Stomach smooth muscle (tissue), 2 donors: Measurements from ENCODE around the gene SCRT2.
"Not testable (repeated sequence)": the region's sequence is repeated elsewhere in the genome, so short reads cannot be mapped to it uniquely, and the experiment has no call there.

Experiments used
- H3K27ac ChIP-seq: one replicate; pipeline ENCODE4 v1.7.0; 2013; ENCODE audit warnings: mild to moderate bottlenecking, low read length, inconsistent platforms
- H3K27me3 ChIP-seq, 2 donors: one replicate each; pipeline ENCODE4 v1.7.0; 2013; ENCODE audit warnings: low read length in 2 of 2; ENCODE audit not compliant: insufficient read depth in 2 of 2, control insufficient read depth in 1 of 2
- H3K36me3 ChIP-seq, 2 donors: one replicate each; pipeline ENCODE4 v1.7.0; 2013; ENCODE audit warnings: low read length in 2 of 2; ENCODE audit not compliant: control insufficient read depth in 2 of 2, insufficient read depth in 2 of 2
- H3K4me1 ChIP-seq: one replicate; pipeline ENCODE4 v1.7.0; 2013; ENCODE audit warnings: low read length; ENCODE audit not compliant: control insufficient read depth, insufficient read depth
- H3K4me3 ChIP-seq, 2 donors: one replicate each; pipeline ENCODE4 v1.7.0; 2013; ENCODE audit warnings: low read length in 2 of 2
- H3K9ac ChIP-seq, 2 donors: one replicate each; pipeline ENCODE4 v1.7.0; 2013; ENCODE audit warnings: low read length in 2 of 2, mild to moderate bottlenecking in 1 of 2
- H3K9me3 ChIP-seq, 2 donors: one replicate each; pipeline ENCODE4 v1.7.0; 2013; ENCODE audit warnings: low read length in 2 of 2; ENCODE audit not compliant: control insufficient read depth in 2 of 2
- donor health status: healthy.
- donor health status: Pancreatic carcinoma.

Gene SCRT2

DNA sequence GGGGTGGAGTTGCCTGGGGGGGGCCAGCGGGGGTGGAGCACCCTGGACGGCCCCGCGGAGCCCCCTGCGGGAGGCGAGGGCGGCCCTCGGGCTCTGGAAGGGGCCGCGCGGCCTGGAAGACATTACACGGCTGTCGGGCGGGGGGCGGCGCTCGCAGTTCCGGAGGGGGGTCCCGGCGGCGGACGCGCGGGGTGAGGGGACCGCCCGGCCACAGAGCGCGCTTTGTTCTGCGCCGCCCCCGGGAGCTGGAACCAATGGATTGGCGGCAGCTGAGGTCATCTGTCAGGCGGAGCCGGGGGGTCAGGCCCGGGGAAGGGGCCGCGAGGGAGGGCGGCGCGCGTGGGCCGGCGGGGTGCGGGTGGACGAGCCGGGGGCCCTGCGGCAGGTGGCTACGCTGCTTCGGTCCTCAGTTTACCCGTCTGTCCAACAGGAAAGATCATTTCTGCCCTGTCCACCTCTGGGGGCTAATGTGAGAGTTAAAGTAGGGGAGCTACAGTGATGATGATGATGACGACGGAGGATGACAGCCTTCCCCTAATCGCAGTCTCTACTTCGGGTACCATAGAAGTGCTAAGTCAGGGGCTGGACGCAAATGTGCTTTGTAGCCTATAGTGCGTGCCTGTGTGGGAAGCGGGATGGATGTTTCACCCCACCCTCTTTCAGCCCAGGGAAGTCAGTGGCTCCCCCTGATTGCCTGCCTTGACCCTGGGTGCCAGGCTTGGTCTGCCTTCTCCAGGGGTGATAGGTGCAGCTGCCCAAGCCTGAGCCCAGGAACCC, 33.0 kb downstream of the SCRT2 start:
- no peak overlapping the region for H3K9ac ChIP-seq

GRCh38 chr20:642013-642397, 33.6 kb downstream of the SCRT2 start:
- not testable (repeated sequence) for H3K36me3 ChIP-seq, H3K9ac ChIP-seq, H3K4me3 ChIP-seq, H3K27ac ChIP-seq, H3K27me3 ChIP-seq, H3K9me3 ChIP-seq
- H3K4me1 ChIP-seq, result peaks cover 11% of the 10 kb centered on the region

More for the DNA sequence above, 33.0 kb downstream of the SCRT2 start:
- Histone ChIP-seq H3K27ac (no peak overlapping the region), H3K36me3 (peaks cover 7 to 8% of the 10 kb centered on the region in 2 donors), H3K9me3 (no peaks in the 10 kb centered on the region), H3K4me1 (peaks cover 11% of the 10 kb centered on the region), H3K27me3 (peaks cover 4 to 8% of the 10 kb centered on the region in 2 donors), H3K4me3 (peak overlapping the region in 1 of 2 donors; percentile 55)

DNA sequence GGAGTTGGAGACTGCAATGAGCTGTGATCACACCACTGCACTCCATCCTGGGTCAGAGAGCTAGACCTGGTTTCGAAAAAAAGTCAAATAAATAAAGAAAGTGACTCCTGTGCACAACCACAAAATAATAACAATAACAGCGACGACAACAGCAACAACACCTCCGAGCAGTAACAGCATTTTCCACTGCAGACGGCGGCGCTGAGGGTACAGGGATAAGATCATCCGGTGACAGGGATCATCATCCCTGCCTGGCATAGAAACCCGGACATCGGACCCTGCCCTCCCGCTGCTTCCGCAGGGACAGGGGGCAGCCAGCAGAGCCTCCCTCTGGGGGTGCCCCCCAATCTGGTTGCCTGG, 34.1 kb downstream of the SCRT2 start:
- Histone ChIP-seq H3K9ac (no peak overlapping the region), H3K36me3 (no peaks in the 10 kb centered on the region), H3K27ac (no peak overlapping the region), H3K4me3 (no peak overlapping the region), H3K27me3 (peaks cover 5 to 8% of the 10 kb centered on the region in 2 donors), H3K9me3 (no peaks in the 10 kb centered on the region), H3K4me1 (peaks cover 11% of the 10 kb centered on the region)

DNA sequence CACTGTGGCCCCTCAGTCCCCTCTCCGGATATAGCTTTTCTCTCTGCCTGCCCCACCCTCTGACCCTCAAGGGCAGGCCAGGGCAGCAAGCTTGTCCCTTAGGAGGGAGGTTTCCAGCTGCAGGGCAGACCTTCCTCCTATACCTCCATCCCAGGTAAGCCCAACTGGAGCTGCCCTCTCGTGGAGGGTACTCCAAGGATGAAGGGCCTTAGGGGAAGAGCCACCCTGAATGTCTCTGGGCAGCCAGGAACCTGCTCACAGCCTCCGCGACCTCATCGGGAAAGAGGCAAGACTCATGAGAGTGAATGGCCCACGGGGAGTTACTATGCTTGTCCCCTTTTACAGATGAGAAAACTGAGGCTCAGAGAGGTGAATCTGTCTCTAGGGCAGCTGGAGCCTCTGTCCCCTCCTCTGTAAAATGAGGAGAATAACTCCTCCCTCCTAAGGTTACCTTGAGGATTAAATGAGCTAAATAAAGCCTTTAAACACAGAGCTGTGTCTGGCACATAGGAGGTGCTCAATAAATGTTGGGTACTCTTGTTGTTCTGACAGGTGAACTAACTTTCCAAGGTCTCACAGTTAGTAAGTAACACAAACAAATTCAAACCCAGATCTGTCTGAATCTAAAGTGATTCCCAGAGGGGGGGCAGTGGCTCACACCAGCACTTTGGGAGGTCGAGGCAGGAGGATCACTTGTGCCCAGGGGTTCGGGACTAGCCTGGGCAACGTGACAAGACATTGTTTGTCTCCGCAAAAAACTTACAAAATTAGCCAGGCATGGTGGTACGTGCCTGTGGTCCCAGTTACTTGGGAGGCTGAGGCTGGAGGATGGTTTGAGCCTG, 34.7 kb downstream of the SCRT2 start:
- Histone ChIP-seq H3K36me3 (no peaks in the 10 kb centered on the region), H3K27ac (no peak overlapping the region), H3K4me1 (peaks cover 11% of the 10 kb centered on the region), H3K4me3 (no peak overlapping the region), H3K27me3 (peaks cover 6 to 8% of the 10 kb centered on the region in 2 donors), H3K9ac (no peak overlapping the region), H3K9me3 (no peaks in the 10 kb centered on the region)

DNA sequence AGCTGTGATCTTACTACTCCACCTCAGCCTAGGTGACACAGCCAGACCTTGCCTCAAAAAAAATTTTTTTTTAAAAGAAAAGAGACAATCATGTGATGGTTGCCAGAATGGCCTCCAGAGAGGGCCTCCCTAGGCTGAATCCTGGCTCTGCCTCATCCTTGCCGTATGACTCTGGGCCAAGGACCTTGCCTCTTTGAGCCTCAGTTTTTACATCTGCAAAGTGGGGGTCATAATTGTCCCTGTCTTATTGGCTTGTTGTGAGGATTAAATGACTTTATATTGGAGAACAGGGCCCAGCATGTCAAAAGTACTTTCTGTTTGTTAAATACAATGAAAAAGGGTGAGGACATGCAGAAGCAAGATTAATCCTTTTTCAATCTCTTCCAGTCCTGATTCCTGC, 37.0 kb downstream of the SCRT2 start:
- Histone ChIP-seq H3K4me3 (no peak overlapping the region), H3K27me3 (peaks cover 12 to 20% of the 10 kb centered on the region in 2 donors), H3K36me3 (no peaks in the 10 kb centered on the region), H3K27ac (no peak overlapping the region), H3K9me3 (no peaks in the 10 kb centered on the region), H3K9ac (no peak overlapping the region), H3K4me1 (peaks cover 7% of the 10 kb centered on the region)

- H3K4me1 ChIP-seq, result peaks cover 3% of the 10 kb centered on the region
- H3K9ac ChIP-seq, result no peak overlapping the region
- no peak overlapping the region for H3K4me3 ChIP-seq
- H3K27me3 ChIP-seq, result peaks cover 6 to 16% of the 10 kb centered on the region in 2 donors
- H3K9me3 ChIP-seq, result no peaks in the 10 kb centered on the region
- no peak overlapping the region for H3K27ac ChIP-seq
- no peaks in the 10 kb centered on the region for H3K36me3 ChIP-seq
Observed at GRCh38 chr20:637559-637958, 38.0 kb downstream of the SCRT2 start.

GRCh38 chr20:635893-636338, 39.7 kb downstream of the SCRT2 start:
- no peaks in the 10 kb centered on the region for H3K36me3 ChIP-seq
- no peak overlapping the region for H3K4me3 ChIP-seq
- H3K9me3 ChIP-seq, result no peaks in the 10 kb centered on the region
- no peak overlapping the region for H3K27ac ChIP-seq
- H3K27me3 ChIP-seq, result peaks cover 3 to 16% of the 10 kb centered on the region in 2 donors
- no peaks in the 10 kb centered on the region for H3K4me1 ChIP-seq
- no peak overlapping the region for H3K9ac ChIP-seq

DNA sequence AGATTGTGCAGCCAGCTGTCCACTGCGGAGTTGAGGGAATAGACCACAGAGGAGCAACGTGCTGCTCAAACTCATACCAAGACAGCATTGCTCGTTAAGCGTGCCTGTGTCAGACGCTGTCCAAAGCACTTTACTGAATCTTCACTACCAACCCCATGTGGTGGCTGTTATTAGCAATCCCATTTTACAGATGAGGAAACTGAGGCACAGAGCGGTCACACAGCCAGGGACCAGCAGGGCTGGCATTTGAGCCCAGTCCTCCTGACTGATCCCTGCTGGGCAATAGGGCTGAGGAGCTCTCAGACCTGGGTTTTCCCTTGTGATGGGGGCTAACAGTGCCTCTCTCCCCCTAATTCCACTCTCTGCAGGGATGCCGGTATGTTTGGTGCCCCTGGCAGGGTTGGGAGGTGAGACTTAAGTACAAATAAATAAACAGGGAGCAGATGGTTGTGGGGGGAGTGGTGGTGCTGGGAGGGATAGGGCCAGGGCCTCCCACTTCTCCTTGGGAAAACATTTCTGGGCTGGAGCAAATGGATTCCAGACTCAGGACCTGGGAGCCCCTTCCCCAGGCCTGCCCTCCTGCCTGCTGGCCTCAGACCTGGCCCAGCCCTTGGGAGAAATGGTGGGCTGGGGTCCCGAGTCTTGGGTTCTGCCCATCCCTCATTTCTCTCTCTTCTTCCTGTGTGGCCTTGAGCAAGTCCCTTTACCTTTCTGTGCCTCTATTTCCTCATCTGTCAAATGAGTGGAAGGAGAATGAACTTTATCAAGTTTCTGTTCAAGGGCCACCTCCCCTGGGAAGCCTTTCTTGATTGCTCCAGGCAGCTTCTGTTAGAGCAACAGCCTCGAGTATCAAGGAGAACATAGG, 40.3 kb downstream of the SCRT2 start:
- H3K27ac ChIP-seq, result no peak overlapping the region
- H3K27me3 ChIP-seq, result peaks cover 3 to 16% of the 10 kb centered on the region in 2 donors
- no peak overlapping the region for H3K4me3 ChIP-seq
- no peak overlapping the region for H3K9ac ChIP-seq
- H3K36me3 ChIP-seq, result no peaks in the 10 kb centered on the region
- H3K4me1 ChIP-seq, result no peaks in the 10 kb centered on the region
- no peaks in the 10 kb centered on the region for H3K9me3 ChIP-seq

DNA sequence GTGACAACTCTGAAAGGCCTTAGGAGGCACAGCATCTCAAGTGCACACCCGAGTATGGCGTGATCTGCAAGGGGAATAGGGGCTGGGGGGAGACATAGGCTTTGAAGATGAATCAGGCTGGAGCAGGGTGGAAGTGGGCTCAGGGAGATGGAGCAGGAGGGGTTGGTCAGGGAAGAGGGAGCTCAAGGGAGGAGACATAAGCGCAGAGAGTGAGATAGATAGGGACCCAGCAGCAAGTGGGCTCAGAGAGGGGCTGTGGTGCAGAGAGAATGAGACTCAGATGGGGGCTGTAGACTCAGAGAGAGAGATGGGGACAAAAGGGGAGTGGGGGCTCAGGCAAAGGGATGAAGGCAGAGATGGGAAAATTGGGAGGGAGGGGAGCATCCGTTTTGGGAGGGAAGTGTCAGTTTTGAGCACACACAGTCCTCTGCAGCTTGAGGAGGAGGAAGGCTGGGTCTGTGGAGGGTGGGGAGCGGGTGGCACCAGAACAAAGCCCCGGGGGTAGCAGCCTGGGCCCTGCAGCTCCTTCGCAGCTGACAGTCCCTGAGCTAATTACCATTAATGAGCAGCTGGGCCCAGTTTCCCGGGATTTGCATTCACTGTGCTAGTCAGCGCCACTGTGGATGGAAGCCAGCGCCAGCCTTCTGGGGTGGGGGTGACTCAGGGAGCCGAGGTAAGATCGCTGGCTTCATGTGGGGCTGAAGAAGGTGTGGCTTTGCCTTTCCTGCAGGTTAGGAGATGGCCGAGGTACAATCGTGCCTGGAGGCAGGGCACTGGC, 41.3 kb downstream of the SCRT2 start:
- H3K27me3 ChIP-seq, result peaks cover 4 to 16% of the 10 kb centered on the region in 2 donors
- H3K9me3 ChIP-seq, result no peaks in the 10 kb centered on the region
- H3K4me1 ChIP-seq, result no peaks in the 10 kb centered on the region
- no peak overlapping the region for H3K4me3 ChIP-seq
- H3K36me3 ChIP-seq, result no peaks in the 10 kb centered on the region
- no peak overlapping the region for H3K9ac ChIP-seq
- H3K27ac ChIP-seq, result no peak overlapping the region

GRCh38 chr20:631101-631500, 44.5 kb downstream of the SCRT2 start:
- no peaks in the 10 kb centered on the region for H3K9me3 ChIP-seq
- H3K4me3 ChIP-seq, result no peak overlapping the region
- H3K27ac ChIP-seq, result no peak overlapping the region
- H3K9ac ChIP-seq, result no peak overlapping the region
- peaks cover 7 to 18% of the 10 kb centered on the region in 2 donors for H3K27me3 ChIP-seq
- H3K36me3 ChIP-seq, result no peaks in the 10 kb centered on the region
- H3K4me1 ChIP-seq, result no peaks in the 10 kb centered on the region
